Inflammatory macrophage treated with lipopolysaccharide for 1 hour (primary cell): ENCODE results near the gene STRIP2.

ENCODE experiments used
- DNase-seq, 2 donors: peaks; one replicate each; pipeline ENCODE4 v3.0.0-alpha.2; 2020 to 2022

The STRIP2 gene

DNA sequence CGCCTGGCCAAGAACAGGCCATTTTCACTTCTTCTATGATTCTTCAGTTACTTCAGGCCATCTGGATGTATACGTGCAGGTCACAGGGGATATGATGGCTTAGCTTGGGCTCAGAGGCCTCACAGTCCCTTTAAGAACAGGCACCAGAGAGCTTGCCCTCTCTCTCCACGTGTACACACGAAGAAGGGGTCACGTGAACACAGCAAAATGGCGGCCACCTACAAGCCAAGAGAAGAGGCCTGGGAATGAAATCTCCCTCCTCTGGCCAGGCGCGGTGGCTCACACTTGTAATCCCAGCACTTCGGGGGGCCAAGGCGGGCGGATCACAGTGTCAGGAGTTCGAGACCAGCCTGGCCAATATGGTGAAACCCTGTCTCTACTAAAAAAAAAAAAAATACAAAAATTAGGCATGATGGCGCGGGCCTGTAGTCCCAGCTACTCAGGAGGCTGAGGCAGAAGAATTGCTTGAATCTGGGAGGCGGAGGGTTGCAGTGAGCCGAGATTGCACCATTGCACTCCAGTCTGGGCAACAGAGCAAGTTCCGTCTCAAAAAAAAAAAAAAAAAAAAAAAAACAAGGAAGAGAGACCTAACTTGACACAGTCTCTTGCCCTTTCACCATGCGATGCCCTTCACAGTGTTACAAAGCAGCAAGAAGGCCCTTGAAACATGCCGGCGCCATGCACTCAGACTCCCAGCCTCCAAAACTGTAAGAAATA, 100.5 kb downstream of the STRIP2 start:
- DNase-seq = peak; percentile 39 to 61

DNA sequence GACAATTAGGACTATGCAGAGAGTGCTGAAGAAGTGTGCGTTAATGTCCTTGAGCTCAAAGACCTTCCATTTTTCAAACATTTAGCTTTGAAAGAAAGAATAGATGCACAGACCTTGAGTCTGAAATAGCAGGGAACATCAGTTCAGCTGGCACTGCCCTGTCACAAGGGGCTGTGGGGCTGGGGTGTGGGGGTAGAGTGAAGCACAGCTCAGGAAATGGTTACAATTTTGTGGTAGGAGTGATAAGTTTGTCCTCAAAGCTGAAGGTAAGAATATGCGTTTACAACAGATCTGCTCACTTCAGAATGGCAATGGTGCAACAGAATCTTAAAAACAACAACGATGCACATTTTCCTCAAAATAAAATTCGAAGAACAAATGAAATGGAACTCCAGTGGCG, 101.7 kb downstream of the STRIP2 start:
- DNase-seq = no peak

DNA sequence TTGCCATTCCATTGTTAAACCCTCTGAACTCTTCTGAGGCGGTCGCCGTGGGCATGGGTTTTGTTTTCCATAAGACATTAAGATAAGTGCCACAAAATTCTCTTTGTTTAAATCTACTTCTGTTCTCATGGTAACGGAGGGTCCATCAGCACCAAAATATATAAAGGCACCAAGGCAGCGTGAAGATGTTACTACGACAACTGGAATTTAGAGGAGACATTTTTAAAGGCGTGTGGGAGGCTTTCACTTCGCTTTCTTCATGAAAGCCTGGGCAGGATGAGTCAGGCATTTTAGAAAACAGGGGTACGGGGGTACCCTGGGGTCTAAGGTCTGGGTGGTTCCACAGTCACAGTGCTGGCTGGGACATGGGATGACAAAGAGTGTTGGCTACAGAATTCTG, 102.1 kb downstream of the STRIP2 start:
- DNase-seq = no peak
